Skeletal muscle tissue (tissue), 4 donors: ENCODE data around the gene PAGE2. TPM values are rescaled to one million over a fixed set of nuclear protein-coding genes. Genes with fewer than 3 reads are reported as not detected.
"Not testable (repeated sequence)": the region's sequence is repeated elsewhere in the genome, so short reads cannot be mapped to it uniquely, and the experiment has no call there.

Experiments
- H3K27ac ChIP-seq: one replicate; pipeline ENCODE4 v1.7.0; 2013; ENCODE audit warnings: mild to moderate bottlenecking, low read depth, low read length, inconsistent platforms
- H3K27me3 ChIP-seq, 3 donors: one replicate each; pipeline ENCODE4 v1.7.0; 2013; ENCODE audit warnings: low read length in 3 of 3; ENCODE audit not compliant: control insufficient read depth in 3 of 3, insufficient read depth in 3 of 3
- H3K36me3 ChIP-seq, 3 donors: one replicate each; pipeline ENCODE4 v1.7.0; 2013; ENCODE audit warnings: low read length in 3 of 3; ENCODE audit not compliant: control insufficient read depth in 3 of 3, insufficient read depth in 3 of 3
- H3K4me1 ChIP-seq, 3 donors: one replicate each; pipeline ENCODE4 v1.7.0; 2013; ENCODE audit warnings: low read length in 3 of 3, mild to moderate bottlenecking in 3 of 3; ENCODE audit not compliant: control insufficient read depth in 3 of 3, insufficient read depth in 3 of 3
- H3K4me3 ChIP-seq, 3 donors: one replicate each; pipeline ENCODE4 v1.7.0; 2013; ENCODE audit warnings: low read length in 3 of 3
- H3K9ac ChIP-seq, 3 donors: one replicate each; pipeline ENCODE4 v1.7.0; 2013; ENCODE audit warnings: low read length in 3 of 3, mild to moderate bottlenecking in 3 of 3, moderate library complexity in 2 of 3, low read depth in 1 of 3
- H3K9me3 ChIP-seq, 3 donors: one replicate each; pipeline ENCODE4 v1.7.0; 2013; ENCODE audit warnings: low read length in 3 of 3; ENCODE audit not compliant: control insufficient read depth in 3 of 3
- total RNA-seq: library from RNA; depleted of rRNA; stranded (reverse); fragments of >200 nt; gene quantifications from one replicate; pipeline ENCODE4 v1.2.3, GENCODE V29; 2014
- donor health status: Osteomylitis.

PAGE2 gene
- total RNA-seq, 1 donor from 2014 or later: not detected

DNA sequence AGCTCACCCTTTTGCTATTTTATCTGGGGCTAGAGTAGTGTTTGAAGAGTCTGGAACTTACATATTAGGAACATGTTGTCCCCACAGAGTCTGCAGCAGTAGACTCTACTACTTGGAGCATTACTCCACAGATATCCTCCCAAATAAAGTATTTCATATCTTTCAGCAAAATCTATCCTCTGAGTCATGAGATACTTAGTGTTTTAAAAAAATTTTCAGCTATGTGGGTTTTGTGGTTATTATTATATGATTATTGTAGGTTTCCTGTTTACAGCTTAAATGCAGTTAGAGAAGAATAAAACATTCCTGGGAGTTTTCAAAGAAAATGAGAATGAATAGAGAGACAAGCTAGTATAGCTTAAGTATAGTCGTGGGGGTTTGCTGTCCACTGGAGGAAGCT, 30.9 kb downstream of the PAGE2 start:
- Histone ChIP-seq H3K9ac (no peak overlapping the region), H3K9me3 (no peaks in the 10 kb centered on the region), H3K27ac (no peak overlapping the region), H3K36me3 (no peaks in the 10 kb centered on the region), H3K4me1 (no peaks in the 10 kb centered on the region), H3K27me3 (peaks cover 0 to 16% (median 0%) of the 10 kb centered on the region in 3 donors), H3K4me3 (no peak overlapping the region)

DNA sequence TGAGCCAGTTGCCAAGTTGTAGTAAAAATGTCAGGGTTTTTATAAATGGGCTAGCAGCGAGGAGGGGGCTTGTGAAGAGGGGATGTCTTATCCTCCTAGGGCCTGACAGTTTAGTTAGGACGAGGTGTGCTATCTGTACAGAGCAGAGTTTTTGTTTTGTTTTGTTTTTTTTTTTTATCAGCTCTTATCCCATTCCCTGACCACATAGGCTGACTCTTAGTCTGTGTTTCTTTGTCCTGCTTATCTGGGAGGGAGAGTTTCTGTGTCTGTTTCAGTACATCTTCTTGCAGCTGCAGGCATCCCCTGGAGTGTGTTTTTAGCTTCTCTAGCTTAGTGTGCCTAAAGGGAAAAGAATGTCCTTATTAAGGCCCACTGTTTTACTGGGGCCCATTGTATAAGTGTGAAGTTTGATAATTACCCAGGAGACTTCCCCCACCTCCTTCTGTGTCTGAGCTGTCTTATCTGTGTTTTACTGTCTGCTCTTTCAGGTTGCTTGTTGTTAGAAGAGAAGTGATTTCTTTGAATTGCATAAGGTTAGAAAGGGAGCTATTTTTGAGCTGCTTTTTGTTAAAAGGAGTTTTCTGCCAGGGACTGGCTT, 32.0 kb downstream of the PAGE2 start:
- no peaks in the 10 kb centered on the region for H3K36me3 ChIP-seq
- no peak overlapping the region for H3K9ac ChIP-seq
- H3K27me3 ChIP-seq: peaks cover 0 to 16% (median 0%) of the 10 kb centered on the region in 3 donors
- H3K4me1 ChIP-seq: no peaks in the 10 kb centered on the region
- H3K4me3 ChIP-seq: no peak overlapping the region
- no peak overlapping the region for H3K27ac ChIP-seq
- no peaks in the 10 kb centered on the region for H3K9me3 ChIP-seq

GRCh38 chrX:55123900-55124299, 35.1 kb downstream of the PAGE2 start:
- Histone ChIP-seq H3K9me3 (no peaks in the 10 kb centered on the region), H3K9ac (no peak overlapping the region), H3K36me3 (no peaks in the 10 kb centered on the region), H3K27ac (no peak overlapping the region), H3K4me3 (no peak overlapping the region), H3K4me1 (no peaks in the 10 kb centered on the region), H3K27me3 (peaks cover 0 to 13% (median 0%) of the 10 kb centered on the region in 3 donors)

GRCh38 chrX:55127692-55128091, 38.9 kb downstream of the PAGE2 start:
- Histone ChIP-seq H3K36me3 (no peaks in the 10 kb centered on the region), H3K9me3 (no peaks in the 10 kb centered on the region), H3K27me3 (peaks cover 0 to 5% (median 0%) of the 10 kb centered on the region in 3 donors), H3K9ac (no peak overlapping the region), H3K4me3 (no peak overlapping the region), H3K4me1 (no peaks in the 10 kb centered on the region), H3K27ac (no peak overlapping the region)

DNA sequence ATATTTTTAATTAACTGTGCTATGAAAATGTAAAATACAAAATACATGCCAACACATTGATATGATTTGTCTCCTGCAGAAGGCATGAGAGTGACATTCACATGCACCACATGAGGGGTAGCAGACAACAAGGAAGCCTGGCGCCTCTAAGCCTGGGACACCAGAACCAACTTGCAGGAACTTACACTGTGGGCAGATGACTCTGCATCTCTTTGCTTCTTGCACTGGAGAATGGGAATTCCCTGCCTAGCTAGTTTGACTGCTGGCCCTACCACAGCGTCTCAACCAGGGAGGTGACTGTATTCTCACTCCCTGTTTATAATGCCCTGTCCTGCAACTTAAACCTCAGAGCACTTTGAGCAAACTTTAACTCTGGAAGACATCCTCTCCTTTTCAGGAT, 40.5 kb downstream of the PAGE2 start:
- Histone ChIP-seq H3K9ac (no peak overlapping the region), H3K4me1 (no peaks in the 10 kb centered on the region), H3K4me3 (no peak overlapping the region), H3K9me3 (no peaks in the 10 kb centered on the region), H3K36me3 (no peaks in the 10 kb centered on the region), H3K27ac (no peak overlapping the region), H3K27me3 (no peaks in the 10 kb centered on the region)

- Histone ChIP-seq H3K27ac (no peak overlapping the region), H3K27me3 (no peaks in the 10 kb centered on the region), H3K4me3 (no peak overlapping the region), H3K9ac (no peak overlapping the region), H3K4me1 (peaks cover 0 to 3% (median 0%) of the 10 kb centered on the region in 3 donors), H3K36me3 (no peaks in the 10 kb centered on the region), H3K9me3 (no peaks in the 10 kb centered on the region)
Observed at GRCh38 chrX:55130481-55130880, 41.7 kb downstream of the PAGE2 start.

DNA sequence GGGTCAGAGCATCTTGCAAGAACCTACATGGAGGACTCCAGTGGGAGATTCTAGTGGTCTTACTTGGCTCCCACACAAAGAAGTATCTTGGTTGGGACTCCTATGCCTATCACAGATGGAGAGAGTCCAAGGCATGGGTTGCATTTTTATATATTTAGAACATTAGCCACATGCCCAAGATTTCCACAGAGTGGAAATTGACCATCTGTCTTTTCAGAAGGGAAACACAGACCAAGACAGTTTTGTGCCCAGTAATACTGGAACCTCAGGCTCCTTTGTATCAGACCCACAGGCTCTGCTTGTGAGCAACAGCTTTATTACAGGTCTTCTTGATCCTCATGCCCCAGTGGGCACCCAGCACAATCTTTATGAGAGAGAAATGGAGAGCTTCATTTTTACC, 43.6 kb downstream of the PAGE2 start:
- no peaks in the 10 kb centered on the region for H3K27me3 ChIP-seq
- H3K36me3 ChIP-seq: no peaks in the 10 kb centered on the region
- H3K27ac ChIP-seq: no peak overlapping the region
- no peaks in the 10 kb centered on the region for H3K9me3 ChIP-seq
- H3K4me1 ChIP-seq: peaks cover 0 to 3% (median 0%) of the 10 kb centered on the region in 3 donors
- H3K4me3 ChIP-seq: no peak overlapping the region
- H3K9ac ChIP-seq: no peak overlapping the region

GRCh38 chrX:55135171-55135570, 46.4 kb downstream of the PAGE2 start:
- Histone ChIP-seq H3K4me3 (no peak overlapping the region), H3K36me3 (no peaks in the 10 kb centered on the region), H3K27ac (no peak overlapping the region), H3K27me3 (no peaks in the 10 kb centered on the region), H3K9ac (no peak overlapping the region), H3K9me3 (no peaks in the 10 kb centered on the region), H3K4me1 (peaks cover 0 to 3% (median 0%) of the 10 kb centered on the region in 3 donors)

DNA sequence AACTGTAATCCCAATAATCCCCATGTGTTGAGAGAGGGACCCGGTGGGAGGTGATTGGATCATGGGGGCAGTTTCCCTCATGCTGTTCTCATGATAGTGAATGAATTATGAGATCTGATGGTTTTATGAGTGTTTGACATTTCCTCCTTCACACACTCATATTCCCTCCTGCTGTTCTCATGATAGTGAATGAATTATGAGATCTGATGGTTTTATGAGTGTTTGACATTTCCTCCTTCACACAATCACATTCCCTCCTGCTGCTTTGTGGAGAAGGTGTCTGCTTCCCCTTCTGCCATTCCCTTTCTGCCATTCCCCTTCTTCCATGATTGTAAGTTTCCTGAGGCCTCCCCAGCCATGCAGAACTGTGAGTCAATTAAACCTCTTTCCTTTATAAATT, 52.0 kb downstream of the PAGE2 start:
- H3K27me3 ChIP-seq, H3K36me3 ChIP-seq, H3K9ac ChIP-seq, H3K9me3 ChIP-seq, H3K4me1 ChIP-seq, H3K4me3 ChIP-seq, H3K27ac ChIP-seq: not testable (repeated sequence)
